Right lobe of liver (tissue), 6 donors: ENCODE results near the gene TLE4. TPM values are rescaled to one million over a fixed set of nuclear protein-coding genes. Genes with fewer than 3 reads are reported as not detected.

Experiments used
- ATAC-seq, 4 donors: fragments of 200-7000 bp; cut with Tn5 transposase; one replicate each; pipeline ENCODE4 v1.9.1; 2020; ENCODE audit warnings: mild to moderate bottlenecking in 4 of 4, moderate library complexity in 4 of 4
- DNase-seq, 3 donors: peaks; one replicate each; pipeline ENCODE4 v3.0.0-alpha.2; 2020
- H3K27ac ChIP-seq, 3 donors: fragments of 200-600 bp; one replicate each; pipeline ENCODE4 v1.8.0; 2022
- H3K27me3 ChIP-seq, 2 donors: fragments of 200-600 bp; one replicate each; pipeline ENCODE4 v1.8.0; 2022
- H3K36me3 ChIP-seq, 4 donors: fragments of 200-600 bp; sonication (generic) in 1 of 4; one replicate each; pipeline versions ENCODE4 v1.5.1 to v1.8.0; 2017 to 2022; ENCODE audit warnings: control low read depth in 1 of 4
- H3K4me1 ChIP-seq, 4 donors: fragments of 200-600 bp; sonication (generic) in 1 of 4; one replicate each; pipeline versions ENCODE4 v1.5.1 to v1.8.0; 2017 to 2022; ENCODE audit warnings: control low read depth in 1 of 4
- H3K4me3 ChIP-seq, 3 donors: fragments of 200-600 bp; one replicate each; pipeline ENCODE4 v1.8.0; 2022
- H3K9me3 ChIP-seq, 4 donors: fragments of 200-600 bp; sonication (generic) in 1 of 4; one replicate each; pipeline versions ENCODE4 v1.5.1 to v1.8.0; 2017 to 2022; ENCODE audit warnings: control low read depth in 1 of 4
- CTCF ChIP-seq, 4 donors: fragments of 200-600 bp in 3 of 4; fragments of 450-650 bp in 1 of 4; IDR thresholded peaks; one replicate each; pipeline versions ENCODE4 v1.5.1 to v1.8.0; 2016 to 2022; ENCODE audit warnings: antibody characterized with exemption in 4 of 4, mild to moderate bottlenecking in 2 of 4
- POLR2A ChIP-seq: fragments of 450-650 bp; IDR thresholded peaks from one replicate; pipeline ENCODE4 v1.6.1; 2017; ENCODE audit warnings: antibody characterized with exemption, mild to moderate bottlenecking
- WGBS: methylation state at CpG from one replicate; pipeline ENCODE4 v1.1.6; 2018; ENCODE audit warnings: low coverage, low lambda C conversion rate; ENCODE audit not compliant: insufficient coverage; ENCODE audit errors: missing lambda C conversion rate; 5-methylcytosine and 5-hydroxymethylcytosine counted together
- intact Hi-C, 2 donors: fragments of 100-400 bp; cut with DNase I; formaldehyde crosslinking; loops; one replicate each; pipeline versions ENCODE4 v1.11.2 to v1.14.1; 2022
- total RNA-seq, 6 experiments: library from RNA; depleted of rRNA in 2 of 6; stranded (reverse); fragments of >200 nt in 2 of 6; fragmentation: NEBNext Ultra II Directional in 3 of 6; extraction: Animal tissue kit (Norgen Biotek cat#: 25700) in 3 of 6; gene quantifications; one replicate each; pipeline versions ENCODE4 v1.1.0 to v1.2.4, GENCODE V29; 2016 to 2023
- donor health status: DM: no; HTN: yes; CAD: no.
- donor health status: DM: no; HTN: no; CAD: no.
- donor health status: DM: no; HTN: no; CAD: no.
- donor health status: DM: no; HTN: yes; CAD: no.
- donor health status: DM: no; HTN: yes; CAD: no.

The TLE4 gene
- total RNA-seq, 6 experiments from 2014 or later: 2.9 to 8.3 (median 5.7) TPM

- TF ChIP-seq CTCF (IDR thresholded peaks at IDR 0.05) (no peak), POLR2A (no peak)
- no peaks in the 10 kb centered on the region for H3K4me1 ChIP-seq
- H3K9me3 ChIP-seq: no peaks in the 10 kb centered on the region
- H3K27ac ChIP-seq: no peak overlapping the region
- intact Hi-C loops: no loop called here
- no peak overlapping the region for H3K4me3 ChIP-seq
- ATAC-seq: no peak
- no peaks in the 10 kb centered on the region for H3K36me3 ChIP-seq
- WGBS: 78% methylated on average over 7 of the region's 8 CpGs
- H3K27me3 ChIP-seq: no peaks in the 10 kb centered on the region
- no peak for DNase-seq
Measured at GRCh38 chr9:79687131-79687447, 115.3 kb downstream of the TLE4 start.

GRCh38 chr9:79688363-79688762, 116.6 kb downstream of the TLE4 start:
- Histone ChIP-seq H3K4me3 (no peak overlapping the region), H3K9me3 (no peaks in the 10 kb centered on the region), H3K27ac (no peak overlapping the region), H3K27me3 (no peaks in the 10 kb centered on the region), H3K4me1 (no peaks in the 10 kb centered on the region), H3K36me3 (no peaks in the 10 kb centered on the region)
- intact Hi-C loops: no loop called here
- DNase-seq (no peak), ATAC-seq (no peak)
- 79% methylated on average over 4 of the region's 4 CpGs for WGBS
- TF ChIP-seq CTCF (IDR thresholded peaks at IDR 0.05) (no peak), POLR2A (no peak)

GRCh38 chr9:79689576-79689975, 117.8 kb downstream of the TLE4 start:
- H3K27ac ChIP-seq: no peak overlapping the region
- no peaks in the 10 kb centered on the region for H3K36me3 ChIP-seq
- no peaks in the 10 kb centered on the region for H3K27me3 ChIP-seq
- no peaks in the 10 kb centered on the region for H3K9me3 ChIP-seq
- WGBS: 87% methylated on average over 3 of the region's 4 CpGs
- ATAC-seq: no peak
- intact Hi-C loops: no loop called here
- TF ChIP-seq POLR2A (no peak), CTCF (IDR thresholded peaks at IDR 0.05) (no peak)
- DNase-seq: no peak
- H3K4me3 ChIP-seq: no peak overlapping the region
- H3K4me1 ChIP-seq: no peaks in the 10 kb centered on the region

GRCh38 chr9:79691496-79691895, 119.7 kb downstream of the TLE4 start:
- H3K4me3 ChIP-seq: no peak overlapping the region
- TF ChIP-seq POLR2A (no peak), CTCF (IDR thresholded peaks at IDR 0.05) (no peak)
- no peaks in the 10 kb centered on the region for H3K27me3 ChIP-seq
- 92% methylated on average over 4 of the region's 5 CpGs for WGBS
- H3K9me3 ChIP-seq: no peaks in the 10 kb centered on the region
- no peak for ATAC-seq
- no peak for DNase-seq
- intact Hi-C loops: no loop called here
- H3K27ac ChIP-seq: no peak overlapping the region
- no peaks in the 10 kb centered on the region for H3K4me1 ChIP-seq
- H3K36me3 ChIP-seq: no peaks in the 10 kb centered on the region

GRCh38 chr9:79692857-79693571, 121.2 kb downstream of the TLE4 start:
- 81% methylated on average over 7 of the region's 7 CpGs for WGBS
- intact Hi-C loops: no loop called here
- DNase-seq: no peak

More at GRCh38 chr9:79692857-79693571, 121.2 kb downstream of the TLE4 start:
- Histone ChIP-seq H3K27ac (no peak overlapping the region), H3K4me1 (no peaks in the 10 kb centered on the region), H3K9me3 (no peaks in the 10 kb centered on the region), H3K27me3 (no peaks in the 10 kb centered on the region), H3K36me3 (no peaks in the 10 kb centered on the region), H3K4me3 (no peak overlapping the region)
- no peak for ATAC-seq
- TF ChIP-seq CTCF (IDR thresholded peaks at IDR 0.05) (no peak), POLR2A (no peak)
